Fibroblast of peridontal ligament (primary cell): ENCODE measurements around the gene RANBP9.

Source experiments
- DNase-seq: peaks from one replicate; pipeline ENCODE4 v3.0.0-alpha.2; 2010; ENCODE audit errors: extremely low read depth

Gene RANBP9

GRCh38 chr6:13600036-13600435, 111.6 kb downstream of the RANBP9 start:
- no peak for DNase-seq

GRCh38 chr6:13597073-13597472, 114.6 kb downstream of the RANBP9 start:
- no peak for DNase-seq

GRCh38 chr6:13593720-13594119, 117.9 kb downstream of the RANBP9 start:
- DNase-seq, result no peak

GRCh38 chr6:13593103-13593502, 118.5 kb downstream of the RANBP9 start:
- DNase-seq, result no peak

- DNase-seq, result no peak
These were observed 120.3 kb downstream of the RANBP9 start for GRCh38 chr6:13591205-13591921.

GRCh38 chr6:13590574-13591153, 121.0 kb downstream of the RANBP9 start:
- DNase-seq, result no peak

GRCh38 chr6:13589801-13590200, 121.8 kb downstream of the RANBP9 start:
- DNase-seq, result no peak

- peak; percentile 10 for DNase-seq
These were observed 124.8 kb downstream of the RANBP9 start for GRCh38 chr6:13586603-13587542.

GRCh38 chr6:13581700-13582229, 129.9 kb downstream of the RANBP9 start:
- DNase-seq, result no peak

- no peak for DNase-seq
These were observed 131.7 kb downstream of the RANBP9 start for GRCh38 chr6:13579911-13580310.

- DNase-seq, result no peak
These were observed 133.7 kb downstream of the RANBP9 start for GRCh38 chr6:13577926-13578325.

GRCh38 chr6:13576017-13576416, 135.6 kb downstream of the RANBP9 start:
- DNase-seq, result no peak

- DNase-seq, result no peak
These were observed 136.3 kb downstream of the RANBP9 start for GRCh38 chr6:13575377-13575775.

- DNase-seq, result peak; percentile 68
These were observed 136.9 kb downstream of the RANBP9 start, which contains the start of gene SIRT5 for GRCh38 chr6:13574571-13575376. Gene SIRT5 (plus strand): TSS chr6:13574601. CDS start chr6:13584111, 9,510 bp downstream.

- peak; percentile 84 for DNase-seq
These were observed 137.5 kb downstream of the RANBP9 start for GRCh38 chr6:13574149-13574570.

- DNase-seq, result peak; percentile 30
These were observed 137.9 kb downstream of the RANBP9 start for GRCh38 chr6:13573669-13574110.

- DNase-seq, result no peak
These were observed 138.5 kb downstream of the RANBP9 start for GRCh38 chr6:13572951-13573654.

- DNase-seq, result no peak
These were observed 139.4 kb downstream of the RANBP9 start for GRCh38 chr6:13572240-13572639.
